Esophagus (tissue), 2 donors: Measurements from ENCODE around the gene CASZ1. TPM values are rescaled to one million over a fixed set of nuclear protein-coding genes. Genes with fewer than 3 reads are reported as not detected.

Experiments used
- H3K27ac ChIP-seq, 2 donors: one replicate each; pipeline ENCODE4 v1.5.1; 2013; ENCODE audit warnings: low read depth in 2 of 2, mild to moderate bottlenecking in 2 of 2, inconsistent platforms in 1 of 2, low read length in 1 of 2, moderate library complexity in 1 of 2
- H3K27me3 ChIP-seq, 2 donors: one replicate each; pipeline ENCODE4 v1.6.1; 2013; ENCODE audit warnings: low read length in 2 of 2, control low read depth in 1 of 2, mild to moderate bottlenecking in 1 of 2; ENCODE audit not compliant: insufficient read depth in 2 of 2, control insufficient read depth in 1 of 2
- H3K36me3 ChIP-seq, 2 donors: one replicate each; pipeline ENCODE4 v1.6.1; 2013; ENCODE audit warnings: low read length in 1 of 2; ENCODE audit not compliant: control insufficient read depth in 2 of 2, insufficient read depth in 2 of 2
- H3K4me1 ChIP-seq, 2 donors: one replicate each; pipeline ENCODE4 v1.6.1; 2013; ENCODE audit warnings: low read length in 1 of 2; ENCODE audit not compliant: control insufficient read depth in 2 of 2, insufficient read depth in 2 of 2
- H3K4me3 ChIP-seq, 2 donors: one replicate each; pipeline ENCODE4 v1.5.1; 2013; ENCODE audit warnings: low read length in 2 of 2, mild to moderate bottlenecking in 2 of 2, low read depth in 1 of 2, moderate library complexity in 1 of 2
- H3K9me3 ChIP-seq, 2 donors: one replicate each; pipeline ENCODE4 v1.6.1; 2013; ENCODE audit warnings: mild to moderate bottlenecking in 2 of 2, low read depth in 1 of 2, low read length in 1 of 2, moderate library complexity in 1 of 2; ENCODE audit not compliant: control insufficient read depth in 2 of 2, insufficient read depth in 1 of 2
- WGBS, 2 donors: extraction: QIAGEN DNeasy Blood & Tissue Kit; methylation state at CpG; one replicate each; pipeline ENCODE4 v1.1.7; 2013; 5-methylcytosine and 5-hydroxymethylcytosine counted together
- polyA plus RNA-seq, 2 donors: library from polyadenylated mRNA; stranded (reverse); fragments of 200-250 nt; gene quantifications; one replicate each; pipeline ENCODE4 v1.2.3, GENCODE V29; 2013
- donor health status: healthy with polysubstance abuse.
- donor health status: Bipolar disorder and iron deficiency.

Gene CASZ1
- polyA plus RNA-seq, 2 donors = 10.8 to 18.1 TPM

DNA sequence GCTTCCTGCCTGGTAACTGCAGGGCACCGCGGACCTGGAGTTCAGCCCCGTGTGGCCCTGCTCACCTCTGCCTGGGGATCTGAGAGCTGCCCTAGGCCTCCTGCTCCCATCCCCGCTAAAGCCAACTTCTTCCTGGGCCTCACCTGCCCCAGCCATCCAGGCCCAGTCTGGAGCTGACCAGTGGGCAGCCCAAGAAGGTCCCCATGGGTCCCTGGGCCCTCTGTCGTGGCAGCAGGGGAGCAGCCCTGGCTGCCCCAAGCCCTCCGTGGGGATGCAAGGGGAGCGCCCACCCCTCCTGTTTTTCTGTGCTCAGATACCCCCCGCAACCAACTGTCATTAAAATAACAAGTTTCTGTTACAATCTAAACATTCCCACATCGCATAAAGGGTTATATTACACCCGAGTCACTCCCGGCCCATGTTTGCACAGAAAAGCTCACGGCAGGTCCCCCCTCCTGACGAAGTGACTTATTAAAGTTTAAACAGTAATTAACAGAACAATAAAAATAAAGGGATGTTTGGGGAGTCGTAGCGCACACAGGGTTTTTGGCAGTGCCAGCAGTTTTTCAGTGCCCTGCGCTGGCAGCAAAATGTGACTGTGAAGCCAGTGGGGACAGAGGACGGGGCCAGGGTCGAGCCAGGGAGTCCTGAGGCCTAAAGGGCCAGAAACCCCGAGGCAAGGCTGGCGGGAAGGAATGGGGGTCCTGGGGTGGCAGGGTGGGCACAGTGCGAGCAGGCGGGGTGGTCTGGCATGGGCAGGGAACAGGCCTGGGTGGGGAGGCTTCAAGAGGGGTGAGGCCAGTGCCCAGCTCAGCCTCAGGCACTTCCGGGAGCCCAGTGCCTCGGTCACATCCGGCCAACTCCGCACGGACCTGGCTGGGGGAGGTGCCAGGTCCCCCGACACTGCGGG, 121.5 kb downstream of the CASZ1 start:
- H3K9me3 ChIP-seq = no peaks in the 10 kb centered on the region
- WGBS, 2 donors = 72 to 80% methylated on average over 27 to 29 of the region's 29 CpGs
- peak overlapping the region in 1 of 2 donors; percentile 47 for H3K27ac ChIP-seq
- no peak overlapping the region for H3K4me3 ChIP-seq
- H3K4me1 ChIP-seq = peaks cover 5 to 16% of the 10 kb centered on the region in 2 donors
- no peaks in the 10 kb centered on the region for H3K27me3 ChIP-seq
- H3K36me3 ChIP-seq = peaks cover 0 to 2% of the 10 kb centered on the region in 2 donors

DNA sequence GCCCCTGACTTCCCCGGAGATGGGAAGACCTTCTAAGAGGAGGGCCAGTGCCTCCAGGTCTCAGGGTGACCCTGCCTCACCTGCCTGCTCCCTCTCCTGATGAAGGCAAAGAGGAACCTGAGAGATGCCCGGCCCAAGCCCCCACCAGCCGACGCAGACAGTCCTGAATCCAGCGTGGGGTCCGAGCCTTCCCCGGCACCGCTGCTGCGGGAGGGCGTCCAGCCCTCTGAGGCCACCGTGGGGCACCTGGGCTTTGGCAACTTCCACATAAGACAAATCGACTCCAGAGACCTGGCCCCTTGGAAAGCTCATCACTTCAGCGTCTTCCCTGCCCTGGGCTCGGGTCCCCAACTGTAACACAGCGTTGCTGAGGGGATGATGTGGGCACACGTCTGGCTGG, 122.2 kb downstream of the CASZ1 start:
- Histone ChIP-seq H3K4me1 (peaks cover 5 to 9% of the 10 kb centered on the region in 2 donors), H3K36me3 (peaks cover 0 to 2% of the 10 kb centered on the region in 2 donors), H3K4me3 (no peak overlapping the region), H3K27ac (no peak overlapping the region), H3K27me3 (no peaks in the 10 kb centered on the region), H3K9me3 (no peaks in the 10 kb centered on the region)
- 89 to 94% methylated on average over 16 of the region's 16 CpGs for whole genome bisulfite sequencing, 2 donors

DNA sequence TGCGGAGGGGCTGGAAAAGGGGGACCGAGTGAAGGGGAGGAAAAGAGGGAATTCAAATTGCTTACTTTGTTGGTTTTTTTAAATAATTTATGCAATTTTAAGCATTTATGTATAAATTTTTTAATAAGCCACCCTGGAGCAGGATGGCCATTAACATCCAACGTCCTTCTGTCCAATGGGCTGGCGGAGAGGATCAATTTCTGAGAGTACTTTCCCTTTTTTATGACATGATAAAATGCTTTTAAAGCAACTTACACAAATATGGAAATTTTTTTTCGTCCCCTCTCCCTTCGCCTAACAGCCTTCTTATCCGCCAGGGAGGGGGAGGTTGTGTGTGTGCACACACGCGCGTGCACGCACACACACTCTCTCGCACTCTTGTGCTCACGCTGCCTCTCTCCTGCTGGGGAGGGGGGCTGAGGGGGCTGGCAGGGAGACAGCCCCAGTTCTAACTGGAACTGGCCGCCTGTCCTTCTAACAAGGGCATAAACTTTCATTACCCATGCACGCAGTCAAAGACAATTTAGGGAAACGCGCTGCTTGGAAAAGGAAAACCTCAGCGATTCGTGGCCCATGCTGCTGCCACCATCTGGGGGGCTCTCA, 123.2 kb downstream of the CASZ1 start:
- no peaks in the 10 kb centered on the region for H3K9me3 ChIP-seq
- no peak overlapping the region for H3K4me3 ChIP-seq
- peak overlapping the region; percentile 16 to 44 for H3K27ac ChIP-seq
- H3K4me1 ChIP-seq = peaks cover 5 to 9% of the 10 kb centered on the region in 2 donors
- WGBS, 2 donors = 86 to 90% methylated on average over 19 of the region's 19 CpGs
- H3K27me3 ChIP-seq = no peaks in the 10 kb centered on the region
- H3K36me3 ChIP-seq = peaks cover 0 to 2% of the 10 kb centered on the region in 2 donors

DNA sequence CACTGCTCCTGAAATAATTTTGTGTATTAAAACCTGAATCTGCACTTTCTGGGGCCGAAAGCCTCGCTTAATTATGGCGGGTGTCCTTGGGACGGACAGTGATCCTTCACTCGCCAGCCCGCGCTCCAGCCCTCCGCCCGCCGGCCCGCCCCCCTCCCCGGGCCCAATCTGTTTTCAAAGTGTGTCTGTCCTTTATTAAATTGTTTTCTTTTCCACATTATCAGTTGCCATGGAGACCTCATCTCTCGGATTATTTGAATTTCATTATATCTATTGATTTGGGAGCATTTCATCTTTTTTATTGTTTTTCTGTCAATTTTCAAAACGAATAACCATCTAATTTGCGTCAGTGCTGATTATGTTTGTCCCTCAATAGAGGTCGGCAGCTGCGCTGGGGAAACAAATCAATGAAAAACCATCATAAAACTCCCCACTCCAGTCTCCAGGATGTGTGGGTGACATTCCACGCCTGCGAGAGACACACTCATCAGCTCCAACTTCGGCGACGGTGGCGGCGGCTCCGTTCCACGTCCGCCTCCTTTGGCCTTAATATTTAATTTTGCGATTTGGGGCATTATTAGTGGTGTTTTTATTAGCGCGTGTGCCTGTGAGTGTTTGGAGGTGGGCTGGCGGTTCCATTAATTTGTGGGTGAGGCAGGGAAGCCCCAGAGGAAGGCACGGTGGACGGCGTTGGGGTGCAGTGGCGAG, 123.9 kb downstream of the CASZ1 start:
- Histone ChIP-seq H3K4me3 (no peak overlapping the region), H3K36me3 (peaks cover 0 to 2% of the 10 kb centered on the region in 2 donors), H3K27ac (peak overlapping the region in 1 of 2 donors; percentile 26), H3K27me3 (no peaks in the 10 kb centered on the region), H3K9me3 (no peaks in the 10 kb centered on the region), H3K4me1 (peaks cover 5 to 9% of the 10 kb centered on the region in 2 donors)
- 82 to 84% methylated on average over 35 of the region's 35 CpGs for WGBS, 2 donors

DNA sequence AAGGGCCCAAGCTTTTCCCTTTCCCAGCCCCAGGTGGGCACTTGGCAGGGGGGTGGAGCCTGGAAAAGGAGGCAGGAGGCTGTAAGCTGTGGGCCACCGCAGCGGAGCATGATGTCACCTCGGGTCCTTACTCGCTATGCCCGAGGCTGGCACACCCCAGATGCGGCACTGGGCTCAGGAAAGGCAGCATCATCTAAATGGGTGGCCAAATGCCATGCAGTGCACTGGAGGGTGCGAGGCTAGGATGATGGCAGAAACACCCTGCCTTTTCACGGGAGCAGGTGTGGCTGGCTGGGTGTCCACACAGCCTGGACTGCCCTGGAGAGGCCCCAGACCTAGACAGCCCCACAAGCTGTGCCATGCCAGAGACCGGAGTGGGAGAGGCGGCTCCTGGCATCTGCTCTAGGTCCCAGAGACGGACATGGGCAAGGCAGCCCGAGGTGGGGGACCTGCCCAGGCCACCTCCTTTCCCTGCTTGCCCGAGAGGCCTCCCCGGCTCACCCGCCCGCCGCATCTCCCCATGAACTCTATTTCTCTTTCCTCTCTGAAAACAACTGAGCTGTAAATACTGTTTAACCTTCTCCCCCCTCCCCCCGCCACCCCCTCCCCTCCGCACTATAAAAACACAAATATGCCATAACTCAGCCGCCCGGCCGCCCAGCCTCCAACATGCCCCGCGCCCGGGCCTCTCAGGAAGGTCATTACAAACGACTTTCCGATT, 124.7 kb downstream of the CASZ1 start:
- Histone ChIP-seq H3K36me3 (peaks cover 0 to 7% of the 10 kb centered on the region in 2 donors), H3K27ac (peak overlapping the region in 1 of 2 donors; percentile 45), H3K4me1 (peaks cover 5 to 11% of the 10 kb centered on the region in 2 donors), H3K9me3 (no peaks in the 10 kb centered on the region), H3K4me3 (no peak overlapping the region), H3K27me3 (no peaks in the 10 kb centered on the region)
- WGBS, 2 donors = 64 to 73% methylated on average over 27 of the region's 27 CpGs

DNA sequence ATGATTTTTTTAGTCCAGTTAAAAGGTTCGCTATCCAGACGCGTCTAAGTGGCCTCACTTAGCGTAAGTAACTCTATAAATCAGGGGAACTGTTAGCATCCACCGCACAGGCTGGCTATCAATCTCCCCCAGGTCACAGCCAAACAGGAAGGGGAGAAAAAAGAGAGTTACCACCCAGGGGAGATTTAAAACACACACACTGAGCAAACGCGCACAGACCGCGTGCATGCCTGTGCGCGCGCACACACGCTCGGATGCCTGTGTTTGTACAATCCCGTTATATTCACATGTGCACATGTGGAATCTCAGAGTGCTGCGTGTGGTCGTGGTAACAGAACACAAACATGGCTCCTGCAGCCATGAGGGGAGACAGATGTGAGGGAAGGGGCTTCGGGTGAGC, 125.4 kb downstream of the CASZ1 start:
- Histone ChIP-seq H3K27me3 (no peaks in the 10 kb centered on the region), H3K4me3 (no peak overlapping the region), H3K4me1 (peaks cover 5 to 16% of the 10 kb centered on the region in 2 donors), H3K36me3 (peaks cover 0 to 10% of the 10 kb centered on the region in 2 donors), H3K9me3 (no peaks in the 10 kb centered on the region), H3K27ac (peak overlapping the region in 1 of 2 donors; percentile 45)
- 53 to 66% methylated on average over 18 of the region's 18 CpGs for WGBS, 2 donors

DNA sequence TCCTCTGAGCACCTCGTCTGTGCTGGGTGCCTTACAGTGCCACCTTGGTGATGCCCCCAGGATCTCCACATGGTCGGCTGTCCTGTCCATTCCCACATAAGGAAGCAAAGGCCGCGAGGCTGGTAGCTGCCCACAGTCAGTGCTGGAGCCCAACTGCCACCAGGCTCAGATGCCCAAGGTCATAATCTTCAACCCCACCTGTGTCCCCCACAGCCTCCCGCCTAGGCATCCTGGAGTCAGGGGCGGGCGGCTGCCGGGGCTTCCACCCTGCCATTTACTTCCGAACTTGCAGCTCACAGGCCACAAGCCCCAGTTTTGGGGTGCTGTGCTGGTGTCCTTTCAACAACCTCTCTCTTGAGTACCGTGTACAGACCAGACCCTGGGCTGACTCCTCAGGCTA, 126.3 kb downstream of the CASZ1 start:
- Histone ChIP-seq H3K9me3 (no peaks in the 10 kb centered on the region), H3K27me3 (no peaks in the 10 kb centered on the region), H3K4me3 (no peak overlapping the region), H3K27ac (peak overlapping the region in 1 of 2 donors; percentile 45), H3K4me1 (peaks cover 5 to 14% of the 10 kb centered on the region in 2 donors), H3K36me3 (peaks cover 0 to 12% of the 10 kb centered on the region in 2 donors)
- WGBS, 2 donors = 81 to 92% methylated on average over 10 of the region's 10 CpGs

DNA sequence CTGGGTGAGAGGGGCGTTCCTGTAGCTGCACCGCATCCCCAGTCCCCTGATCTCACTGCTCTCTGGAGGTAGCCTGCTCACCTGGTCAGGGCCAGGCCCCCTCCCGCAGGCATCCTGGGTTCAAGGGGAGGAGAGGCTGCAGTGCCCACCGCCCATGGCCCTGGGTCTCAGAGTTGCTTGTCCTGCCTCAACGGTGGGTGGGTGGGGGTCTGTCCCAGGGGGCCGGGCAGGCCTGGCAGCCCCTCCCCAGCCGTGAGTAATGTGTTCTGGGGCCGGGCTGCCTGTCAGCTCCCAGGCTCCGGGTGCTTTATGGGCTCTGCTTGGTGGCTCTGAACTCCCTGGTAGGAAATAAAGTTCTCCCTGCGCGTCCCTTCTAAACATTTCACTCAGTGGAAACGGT, 126.9 kb downstream of the CASZ1 start:
- peaks cover 0 to 17% of the 10 kb centered on the region in 2 donors for H3K36me3 ChIP-seq
- peak overlapping the region in 1 of 2 donors; percentile 45 for H3K27ac ChIP-seq
- H3K4me1 ChIP-seq = peaks cover 5 to 14% of the 10 kb centered on the region in 2 donors
- no peaks in the 10 kb centered on the region for H3K9me3 ChIP-seq
- H3K27me3 ChIP-seq = no peaks in the 10 kb centered on the region
- WGBS, 2 donors = 77 to 81% methylated on average over 11 to 12 of the region's 12 CpGs
- no peak overlapping the region for H3K4me3 ChIP-seq
